ENCODE results near the gene NGLY1. TPM values are rescaled to one million over a fixed set of nuclear protein-coding genes. Genes with fewer than 3 reads are reported as not detected.

The NGLY1 gene
- total RNA-seq, 2 donors from 2014 or later = 20.2 to 21.8 TPM

GRCh38 chr3:25723802-25724201 is 59.4 kb downstream of the NGLY1 start:
- Histone ChIP-seq H3K36me3 (peaks cover 1% of the 10 kb centered on the region), H3K4me3 (no peak overlapping the region), H3K9me3 (no peaks in the 10 kb centered on the region), H3K27me3 (no peaks in the 10 kb centered on the region), H3K4me1 (no peaks in the 10 kb centered on the region), H3K27ac (no peak overlapping the region)
- no peak for TF ChIP-seq CTCF (IDR thresholded peaks at IDR 0.05)
- DNase-seq (ENCODE audit: low spot score) = no peak

DNA sequence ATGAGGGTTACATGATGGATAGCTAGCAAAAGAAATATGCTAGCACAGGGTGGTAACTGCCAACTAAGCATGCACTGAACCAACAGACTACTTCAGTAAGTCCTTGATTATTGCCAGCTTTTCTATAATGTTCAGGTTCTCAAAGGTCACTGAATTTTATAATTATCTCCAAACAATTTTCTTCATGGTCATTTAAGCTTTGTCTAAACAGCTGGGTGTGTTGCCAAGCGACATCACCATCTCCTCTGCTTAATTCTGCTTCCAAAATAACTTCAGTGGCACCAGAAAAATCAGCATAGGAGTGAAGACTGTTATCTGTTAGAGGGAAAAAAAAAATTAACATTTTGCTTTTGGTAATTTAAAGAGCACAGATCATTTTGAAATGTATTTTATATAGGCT is 63.9 kb downstream of the NGLY1 start:
- no peak overlapping the region for H3K27ac ChIP-seq
- DNase-seq (ENCODE audit: low spot score) = no peak
- no peaks in the 10 kb centered on the region for H3K9me3 ChIP-seq
- TF ChIP-seq CTCF (IDR thresholded peaks at IDR 0.05) = no peak
- H3K4me3 ChIP-seq = no peak overlapping the region
- H3K27me3 ChIP-seq = no peaks in the 10 kb centered on the region
- H3K36me3 ChIP-seq = no peaks in the 10 kb centered on the region
- no peaks in the 10 kb centered on the region for H3K4me1 ChIP-seq

GRCh38 chr3:25713341-25713985 is 69.8 kb downstream of the NGLY1 start:
- no peak for TF ChIP-seq CTCF (IDR thresholded peaks at IDR 0.05)
- H3K4me3 ChIP-seq = no peak overlapping the region
- H3K27ac ChIP-seq = no peak overlapping the region
- H3K27me3 ChIP-seq = no peaks in the 10 kb centered on the region
- H3K9me3 ChIP-seq = no peaks in the 10 kb centered on the region
- H3K36me3 ChIP-seq = no peaks in the 10 kb centered on the region
- H3K4me1 ChIP-seq = no peaks in the 10 kb centered on the region
- no peak for DNase-seq (ENCODE audit: low spot score)

DNA sequence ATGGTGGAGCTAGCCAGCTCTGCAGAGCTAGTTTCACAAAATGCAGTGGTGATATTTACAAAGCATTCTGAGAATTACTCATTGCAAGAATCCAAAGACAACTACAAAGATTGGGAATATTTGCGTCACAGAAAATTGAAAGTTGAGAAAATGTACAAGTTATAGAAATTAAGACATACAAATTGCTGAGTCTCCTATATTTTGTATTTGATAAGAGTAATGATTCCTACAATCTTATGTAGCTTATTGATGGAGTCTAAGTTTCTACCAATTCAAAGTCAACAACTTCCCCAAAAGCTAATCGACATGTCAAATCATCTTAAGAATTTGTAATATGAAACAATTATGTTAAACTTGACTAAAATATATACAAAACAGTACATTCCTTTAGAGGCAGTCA is 72.2 kb downstream of the NGLY1 start:
- Histone ChIP-seq H3K36me3 (no peaks in the 10 kb centered on the region), H3K4me3 (no peak overlapping the region), H3K9me3 (no peaks in the 10 kb centered on the region), H3K27me3 (no peaks in the 10 kb centered on the region), H3K4me1 (no peaks in the 10 kb centered on the region), H3K27ac (no peak overlapping the region)
- no peak for DNase-seq (ENCODE audit: low spot score)
- TF ChIP-seq CTCF (IDR thresholded peaks at IDR 0.05) = no peak

GRCh38 chr3:25708036-25708435 is 75.2 kb downstream of the NGLY1 start:
- H3K27ac ChIP-seq = no peak overlapping the region
- no peak for DNase-seq (ENCODE audit: low spot score)
- no peak for TF ChIP-seq CTCF (IDR thresholded peaks at IDR 0.05)

More at GRCh38 chr3:25708036-25708435, 75.2 kb downstream of the NGLY1 start:
- Histone ChIP-seq H3K36me3 (no peaks in the 10 kb centered on the region), H3K4me3 (no peak overlapping the region), H3K4me1 (no peaks in the 10 kb centered on the region), H3K27me3 (no peaks in the 10 kb centered on the region), H3K9me3 (no peaks in the 10 kb centered on the region)

Data from right atrium auricular region (tissue), 2 donors.